Suppressor macrophage (primary cell): Measurements from ENCODE around the gene ALOX12.
"Not testable (repeated sequence)": the region's sequence is repeated elsewhere in the genome, so short reads cannot be mapped to it uniquely, and the experiment has no call there.

Experiments
- DNase-seq, 4 experiments: peaks; one replicate each; pipeline ENCODE4 v3.0.0-alpha.2; 2020 to 2022

Gene ALOX12

GRCh38 chr17:7046127-7046724 is 50.4 kb downstream of the ALOX12 start:
- DNase-seq: no peak

- DNase-seq: peak in 3 of 4 experiments; percentile 24 to 38 (median 35)
Observed at GRCh38 chr17:7046725-7047397, 51.0 kb downstream of the ALOX12 start.

GRCh38 chr17:7047566-7047965 is 51.7 kb downstream of the ALOX12 start:
- no peak for DNase-seq

- no peak for DNase-seq
Observed at GRCh38 chr17:7048968-7049367, 53.1 kb downstream of the ALOX12 start.

- not testable (repeated sequence) for DNase-seq
Observed at GRCh38 chr17:7050583-7050982, 54.7 kb downstream of the ALOX12 start.

GRCh38 chr17:7056386-7056785 is 60.5 kb downstream of the ALOX12 start:
- DNase-seq: no peak

GRCh38 chr17:7058831-7059447 is 63.1 kb downstream of the ALOX12 start:
- DNase-seq: peak in 2 of 4 experiments; percentile 23 to 50
